Neural crest cell (in vitro differentiated cells): ENCODE results near the gene PIGH. TPM values are rescaled to one million over a fixed set of nuclear protein-coding genes. Genes with fewer than 3 reads are reported as not detected.

Experiments
- DNase-seq: peaks from one replicate; pipeline ENCODE4 v3.0.0; 2021; ENCODE audit warnings: low read depth, mixed read lengths, low spot score
- H3K27ac Mint-ChIP-seq: one replicate; pipeline ENCODE4 v1.8.0; 2021; ENCODE audit warnings: mild to moderate bottlenecking, mixed read lengths; ENCODE audit not compliant: unreplicated experiment
- H3K27me3 Mint-ChIP-seq: 2 replicates; pipeline ENCODE4 v1.8.0; 2021; ENCODE audit warnings: low read depth, mild to moderate bottlenecking, mixed read lengths
- H3K36me3 Mint-ChIP-seq: 2 replicates; pipeline ENCODE4 v1.8.0; 2021; ENCODE audit warnings: low read depth, mild to moderate bottlenecking, mixed read lengths
- H3K4me1 Mint-ChIP-seq: 2 replicates; pipeline ENCODE4 v1.8.0; 2021; ENCODE audit warnings: mixed read lengths
- H3K4me3 Mint-ChIP-seq: one replicate; pipeline ENCODE4 v1.8.0; 2021; ENCODE audit warnings: mild to moderate bottlenecking, mixed read lengths
- H3K9me3 Mint-ChIP-seq: 2 replicates; pipeline ENCODE4 v1.8.0; 2021; ENCODE audit warnings: mixed read lengths
- total RNA-seq: library from RNA; stranded (reverse); gene quantifications from 2 replicates; pipeline ENCODE4 v1.2.1, GENCODE V29; 2021
- TF ChIP-seq, protein P1 (sequence below): fragments of 200-600 bp; sonication (generic); conservative IDR thresholded peaks from 2 replicates; pipeline ENCODE4 v1.5.0; 2021; ENCODE audit warnings: antibody characterized with exemption, mild to moderate bottlenecking

Gene PIGH
- total RNA-seq, 1 donor from 2014 or later = 19.9 TPM

DNA sequence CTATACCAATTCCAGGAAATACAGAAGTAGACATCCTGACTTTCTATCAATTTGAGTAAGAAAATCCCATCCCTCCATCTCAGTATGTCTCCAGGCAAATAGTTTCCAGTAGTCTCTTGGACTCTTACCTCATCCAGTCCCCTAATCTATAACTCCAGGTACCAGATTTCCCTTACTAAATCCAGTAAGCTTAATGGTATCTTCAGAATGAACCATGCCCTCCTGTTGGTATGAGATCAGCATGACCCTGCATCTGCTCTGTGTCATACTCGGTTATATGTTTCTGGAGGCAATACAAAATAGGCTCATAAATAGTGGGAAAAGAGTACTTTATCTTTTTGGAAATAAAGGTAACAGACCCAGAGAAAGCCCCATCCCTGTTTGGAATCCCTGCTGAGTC, 18.4 kb downstream of the PIGH start:
- Mint-ChIP-seq H3K27ac (no peak overlapping the region), H3K9me3 (no peaks in the 10 kb centered on the region), H3K27me3 (no peaks in the 10 kb centered on the region), H3K4me3 (no peak overlapping the region), H3K4me1 (no peaks in the 10 kb centered on the region), H3K36me3 (no peaks in the 10 kb centered on the region)
- DNase-seq = no peak
- TF ChIP-seq, protein P1, sequence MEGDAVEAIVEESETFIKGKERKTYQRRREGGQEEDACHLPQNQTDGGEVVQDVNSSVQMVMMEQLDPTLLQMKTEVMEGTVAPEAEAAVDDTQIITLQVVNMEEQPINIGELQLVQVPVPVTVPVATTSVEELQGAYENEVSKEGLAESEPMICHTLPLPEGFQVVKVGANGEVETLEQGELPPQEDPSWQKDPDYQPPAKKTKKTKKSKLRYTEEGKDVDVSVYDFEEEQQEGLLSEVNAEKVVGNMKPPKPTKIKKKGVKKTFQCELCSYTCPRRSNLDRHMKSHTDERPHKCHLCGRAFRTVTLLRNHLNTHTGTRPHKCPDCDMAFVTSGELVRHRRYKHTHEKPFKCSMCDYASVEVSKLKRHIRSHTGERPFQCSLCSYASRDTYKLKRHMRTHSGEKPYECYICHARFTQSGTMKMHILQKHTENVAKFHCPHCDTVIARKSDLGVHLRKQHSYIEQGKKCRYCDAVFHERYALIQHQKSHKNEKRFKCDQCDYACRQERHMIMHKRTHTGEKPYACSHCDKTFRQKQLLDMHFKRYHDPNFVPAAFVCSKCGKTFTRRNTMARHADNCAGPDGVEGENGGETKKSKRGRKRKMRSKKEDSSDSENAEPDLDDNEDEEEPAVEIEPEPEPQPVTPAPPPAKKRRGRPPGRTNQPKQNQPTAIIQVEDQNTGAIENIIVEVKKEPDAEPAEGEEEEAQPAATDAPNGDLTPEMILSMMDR = no peak

DNA sequence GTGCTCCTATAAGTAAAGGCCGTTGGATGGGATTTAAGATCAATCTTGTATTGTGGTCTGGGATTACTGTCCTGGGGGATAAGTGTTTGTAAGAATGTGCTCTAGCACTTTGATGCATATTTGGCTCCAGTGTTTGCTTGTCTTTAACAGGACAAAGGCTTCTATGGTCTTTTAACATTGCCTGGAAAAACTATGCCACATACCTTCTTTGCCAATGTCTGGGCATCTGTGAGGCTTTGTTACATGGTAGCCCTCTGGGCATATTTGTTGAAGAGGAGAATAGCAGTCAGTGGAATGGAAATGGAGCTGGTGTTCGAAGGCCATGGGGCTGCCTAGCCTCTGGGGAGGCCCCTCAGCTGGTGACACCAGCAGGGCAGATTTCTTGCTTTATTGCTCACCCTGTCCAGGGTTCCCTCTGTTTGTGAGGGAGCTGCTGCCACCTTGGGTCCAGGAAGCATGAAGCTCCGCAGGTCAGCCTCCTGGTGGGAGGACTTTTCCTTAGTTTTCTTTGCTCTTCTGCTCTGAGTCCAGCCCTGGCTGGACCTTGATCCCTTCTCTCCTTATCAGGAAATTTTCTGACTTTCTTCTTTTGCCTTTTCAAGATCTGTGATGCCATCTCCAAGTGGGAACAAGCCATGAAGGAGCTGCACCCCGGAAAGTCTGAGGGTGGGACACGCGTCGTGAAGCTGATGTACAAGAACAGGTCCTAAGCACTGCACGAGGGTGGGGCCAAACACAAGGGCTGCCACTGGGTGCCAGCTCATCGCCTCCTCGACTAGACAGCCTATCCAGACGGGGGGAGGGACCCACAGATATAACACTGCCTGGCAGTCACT, 19.5 kb downstream of the PIGH start:
- Mint-ChIP-seq H3K4me3 (no peak overlapping the region), H3K36me3 (no peaks in the 10 kb centered on the region), H3K4me1 (no peaks in the 10 kb centered on the region), H3K27ac (no peak overlapping the region), H3K9me3 (no peaks in the 10 kb centered on the region), H3K27me3 (no peaks in the 10 kb centered on the region)
- no peak for DNase-seq
- TF ChIP-seq, protein P1 = no peak

DNA sequence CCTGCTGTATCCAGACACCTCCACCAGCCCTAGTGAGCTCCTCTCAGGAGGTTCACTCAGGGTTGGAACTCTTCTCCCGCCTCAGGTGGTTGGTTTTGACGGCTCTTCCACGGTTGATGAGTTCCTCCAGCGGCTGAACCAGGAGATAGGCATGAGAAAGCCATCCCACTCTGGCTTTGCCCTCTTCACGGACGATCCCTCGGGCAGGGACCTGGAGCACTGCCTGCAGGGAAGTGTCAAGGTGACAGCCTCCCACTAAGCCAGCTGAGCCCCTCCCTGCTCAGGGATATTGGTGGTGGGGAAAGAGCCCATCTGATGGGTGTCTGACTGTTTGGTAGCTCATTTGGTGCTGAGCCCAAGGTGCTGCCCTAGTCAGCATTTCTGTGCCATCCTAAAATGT, 20.4 kb downstream of the PIGH start:
- Mint-ChIP-seq H3K4me3 (no peak overlapping the region), H3K36me3 (peaks cover 3% of the 10 kb centered on the region)

DNA sequence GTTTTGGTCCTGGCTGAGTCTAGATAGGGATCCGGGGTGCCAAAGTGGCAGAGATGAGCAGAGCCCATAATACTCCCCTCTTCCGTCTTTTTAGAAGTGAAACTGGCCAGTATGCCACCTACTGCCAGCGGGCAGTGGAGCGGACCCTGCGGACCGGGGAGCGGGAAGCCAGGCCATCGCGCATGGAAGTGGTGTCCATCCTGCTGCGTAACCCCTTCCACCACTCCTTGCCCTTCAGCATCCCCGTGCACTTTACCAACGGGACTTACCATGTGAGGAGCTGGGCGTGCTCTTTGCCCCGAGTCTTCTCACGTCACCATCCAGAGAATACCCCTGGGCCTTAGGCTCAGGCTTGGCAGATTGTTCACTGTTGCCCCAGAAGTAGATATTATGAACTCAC, 21.0 kb downstream of the PIGH start:
- TF ChIP-seq, protein P1 = no peak
- no peaks in the 10 kb centered on the region for H3K4me1 Mint-ChIP-seq
- H3K4me3 Mint-ChIP-seq = no peak overlapping the region
- no peaks in the 10 kb centered on the region for H3K27me3 Mint-ChIP-seq
- H3K36me3 Mint-ChIP-seq = peaks cover 3% of the 10 kb centered on the region
- no peak overlapping the region for H3K27ac Mint-ChIP-seq
- DNase-seq = no peak
- no peaks in the 10 kb centered on the region for H3K9me3 Mint-ChIP-seq

More for the DNA sequence above, 20.4 kb downstream of the PIGH start:
- no peak overlapping the region for H3K27ac Mint-ChIP-seq
- H3K4me1 Mint-ChIP-seq = no peaks in the 10 kb centered on the region
- H3K9me3 Mint-ChIP-seq = no peaks in the 10 kb centered on the region
- no peak for DNase-seq
- TF ChIP-seq, protein P1 = no peak
- H3K27me3 Mint-ChIP-seq = no peaks in the 10 kb centered on the region

DNA sequence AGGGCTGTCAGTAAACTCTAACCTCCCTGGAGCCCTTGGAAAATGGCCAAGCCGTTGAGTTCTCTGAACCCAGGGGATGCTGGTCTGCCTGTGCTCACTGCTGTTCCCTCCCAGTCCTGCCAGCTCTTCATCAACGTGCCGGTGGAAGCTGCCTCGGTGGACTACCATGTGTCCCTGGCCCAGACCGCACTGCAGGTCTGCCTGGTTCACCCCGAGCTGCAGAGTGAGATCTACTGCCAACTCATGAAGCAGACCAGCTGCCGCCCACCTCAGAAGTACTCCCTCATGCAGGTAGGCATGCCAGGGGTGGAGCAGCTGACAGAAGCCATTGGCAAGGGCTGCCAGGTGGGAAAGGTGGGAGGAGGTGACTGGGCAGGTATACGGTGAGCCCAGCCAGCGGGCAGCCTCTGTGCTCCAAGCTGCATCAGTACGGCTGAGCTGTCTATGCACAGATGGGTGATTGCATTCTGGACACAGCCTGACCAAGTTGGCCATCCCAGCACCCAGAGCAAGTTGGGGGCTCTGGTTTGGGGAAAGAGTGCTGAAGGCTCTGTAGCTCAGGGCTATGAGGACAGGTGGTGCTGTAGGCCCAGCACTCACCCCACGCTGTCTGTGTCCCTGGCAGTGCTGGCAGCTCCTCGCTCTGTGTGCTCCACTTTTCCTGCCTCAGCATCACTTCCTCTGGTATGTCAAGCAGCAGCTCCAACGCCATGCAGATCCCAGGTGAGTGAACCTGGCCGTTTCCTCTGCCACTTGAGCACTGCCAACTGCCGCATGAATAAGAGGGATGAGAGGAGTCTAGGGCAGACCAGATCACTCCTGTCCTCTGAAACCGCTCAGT, 21.9 kb downstream of the PIGH start:
- TF ChIP-seq, protein P1 = no peak
- Mint-ChIP-seq H3K27ac (peak overlapping the region; percentile 35), H3K36me3 (peaks cover 3% of the 10 kb centered on the region), H3K4me3 (no peak overlapping the region), H3K9me3 (no peaks in the 10 kb centered on the region), H3K27me3 (no peaks in the 10 kb centered on the region), H3K4me1 (no peaks in the 10 kb centered on the region)
- no peak for DNase-seq
